Measurements from ENCODE around the gene PCDHB13. TPM values are rescaled to one million over a fixed set of nuclear protein-coding genes. Genes with fewer than 3 reads are reported as not detected.

Gene PCDHB13
- total and polyA plus RNA-seq, 2 donors from 2014 or later: 0.86 to 5.9 TPM

- DNase-seq (no peak), FAIRE-seq (no peak)
- no peaks in the 10 kb centered on the region for H3K27me3 ChIP-seq (ENCODE audit: control insufficient read depth, insufficient read depth, low read length)
- no peak overlapping the region for H3K27ac ChIP-seq (ENCODE audit: low read depth in 2 of 2, low read length in 2 of 2)
- H3K36me3 ChIP-seq (ENCODE audit: control insufficient read depth in 2 of 3, insufficient read depth in 3 of 3, low read length in 3 of 3): no peaks in the 10 kb centered on the region
- H3K4me1 ChIP-seq (ENCODE audit: control insufficient read depth in 2 of 3, insufficient read depth in 2 of 3, low read depth in 1 of 3, low read length in 3 of 3): no peaks in the 10 kb centered on the region
- TF ChIP-seq CTCF (IDR thresholded peaks at IDR 0.05; ENCODE audit: borderline replicate concordance, extremely low read depth, insufficient read depth): no peak
- intact Hi-C loops (cut with DNase I): no loop called here
- no peak overlapping the region for H3K9ac ChIP-seq (ENCODE audit: low read length in 3 of 3)
- no peak overlapping the region for H3K4me3 ChIP-seq (ENCODE audit: low read length in 3 of 3)
- H3K9me3 ChIP-seq (ENCODE audit: control insufficient read depth in 2 of 3, insufficient read depth in 1 of 3, low read length in 3 of 3): peaks cover 0 to 84% (median 36%) of the 10 kb centered on the region in 3 donors
These were observed 36.9 kb downstream of the PCDHB13 start for GRCh38 chr5:141250576-141250975.

GRCh38 chr5:141258464-141258863 is 44.7 kb downstream of the PCDHB13 start:
- intact Hi-C loops (cut with DNase I): no loop called here
- no peak overlapping the region for H3K9ac ChIP-seq (ENCODE audit: low read length in 3 of 3)
- H3K9me3 ChIP-seq (ENCODE audit: control insufficient read depth in 2 of 3, insufficient read depth in 1 of 3, low read length in 3 of 3): peaks cover 7 to 82% (median 41%) of the 10 kb centered on the region in 3 donors
- no peaks in the 10 kb centered on the region for H3K4me1 ChIP-seq (ENCODE audit: control insufficient read depth in 2 of 3, insufficient read depth in 2 of 3, low read depth in 1 of 3, low read length in 3 of 3)
- TF ChIP-seq CTCF (IDR thresholded peaks at IDR 0.05; ENCODE audit: borderline replicate concordance, extremely low read depth, insufficient read depth): no peak
- no peak for FAIRE-seq
- H3K36me3 ChIP-seq (ENCODE audit: control insufficient read depth in 2 of 3, insufficient read depth in 3 of 3, low read length in 3 of 3): no peaks in the 10 kb centered on the region
- DNase-seq: no peak
- H3K4me3 ChIP-seq (ENCODE audit: low read length in 3 of 3): no peak overlapping the region
- H3K27ac ChIP-seq (ENCODE audit: low read depth in 2 of 2, low read length in 2 of 2): no peak overlapping the region
- H3K27me3 ChIP-seq (ENCODE audit: control insufficient read depth, insufficient read depth, low read length): no peaks in the 10 kb centered on the region

- Histone ChIP-seq H3K9ac (ENCODE audit: low read length in 3 of 3) (no peak overlapping the region), H3K36me3 (ENCODE audit: control insufficient read depth in 2 of 3, insufficient read depth in 3 of 3, low read length in 3 of 3) (no peaks in the 10 kb centered on the region), H3K27me3 (ENCODE audit: control insufficient read depth, insufficient read depth, low read length) (no peaks in the 10 kb centered on the region), H3K4me1 (ENCODE audit: control insufficient read depth in 2 of 3, insufficient read depth in 2 of 3, low read depth in 1 of 3, low read length in 3 of 3) (no peaks in the 10 kb centered on the region), H3K27ac (ENCODE audit: low read depth in 2 of 2, low read length in 2 of 2) (no peak overlapping the region), H3K9me3 (ENCODE audit: control insufficient read depth in 2 of 3, insufficient read depth in 1 of 3, low read length in 3 of 3) (peaks cover 7 to 82% (median 41%) of the 10 kb centered on the region in 3 donors), H3K4me3 (ENCODE audit: low read length in 3 of 3) (no peak overlapping the region)
- no peak for TF ChIP-seq CTCF (IDR thresholded peaks at IDR 0.05; ENCODE audit: borderline replicate concordance, extremely low read depth, insufficient read depth)
- DNase-seq: no peak
- FAIRE-seq: no peak
- intact Hi-C loops (cut with DNase I): no loop called here
These were observed 45.2 kb downstream of the PCDHB13 start for GRCh38 chr5:141258948-141259347.

All from kidney (tissue), 14 donors.